Measurements from ENCODE around the gene SLC31A2.

The SLC31A2 gene

GRCh38 chr9:113199683-113200329, 49.0 kb downstream of the SLC31A2 start:
- no peak for DNase-seq (ENCODE audit: extremely low read depth, low read depth)
- no peak for TF ChIP-seq CTCF (IDR thresholded peaks at IDR 0.05; ENCODE audit: low read depth, low read length)

- no peak for DNase-seq (ENCODE audit: extremely low read depth, low read depth)
- no peak for TF ChIP-seq CTCF (IDR thresholded peaks at IDR 0.05; ENCODE audit: low read depth, low read length)
These were observed 54.6 kb downstream of the SLC31A2 start for GRCh38 chr9:113205432-113205831.

GRCh38 chr9:113205861-113206260, 55.1 kb downstream of the SLC31A2 start:
- no peak for TF ChIP-seq CTCF (IDR thresholded peaks at IDR 0.05; ENCODE audit: low read depth, low read length)
- DNase-seq (ENCODE audit: extremely low read depth, low read depth) = no peak

GRCh38 chr9:113210815-113211214, 60.0 kb downstream of the SLC31A2 start:
- no peak for TF ChIP-seq CTCF (IDR thresholded peaks at IDR 0.05; ENCODE audit: low read depth, low read length)

More at GRCh38 chr9:113210815-113211214, 60.0 kb downstream of the SLC31A2 start:
- DNase-seq (ENCODE audit: extremely low read depth, low read depth) = no peak

All from AG09319 (cell line).